Fibroblast of lung (primary cell): Measurements from ENCODE around the gene CYP4V2. TPM values are rescaled to one million over a fixed set of nuclear protein-coding genes. Genes with fewer than 3 reads are reported as not detected.

Experiments
- DNase-seq, 2 donors: peaks; one replicate each; pipeline versions ENCODE4 v3.0.0 to v3.0.0-alpha.2; 2010; ENCODE audit warnings: low read depth in 2 of 2
- H2AFZ ChIP-seq: 2 replicates; pipeline ENCODE4 v1.5.1; 2012; ENCODE audit warnings: low read length, control low read depth, inconsistent platforms
- H3K27ac ChIP-seq: 2 replicates; pipeline ENCODE4 v1.5.1; 2011; ENCODE audit warnings: low read length, control low read depth; ENCODE audit not compliant: insufficient read depth
- H3K27me3 ChIP-seq: 2 replicates; pipeline ENCODE4 v1.5.1; 2011; ENCODE audit warnings: mild to moderate bottlenecking, low read length; ENCODE audit not compliant: control insufficient read depth, insufficient read depth
- H3K36me3 ChIP-seq: 2 replicates; pipeline ENCODE4 v1.5.1; 2011; ENCODE audit warnings: low read length; ENCODE audit not compliant: control insufficient read depth, insufficient read depth
- H3K4me1 ChIP-seq: 2 replicates; pipeline ENCODE4 v1.5.1; 2011; ENCODE audit warnings: low read length; ENCODE audit not compliant: control insufficient read depth, insufficient read depth; ENCODE audit errors: extremely low read depth
- H3K4me2 ChIP-seq: 2 replicates; pipeline ENCODE4 v1.5.1; 2011; ENCODE audit warnings: low read length, control low read depth; ENCODE audit not compliant: insufficient read depth; ENCODE audit errors: extremely low read depth
- H3K4me3 ChIP-seq, 4 experiments: fragments of 200-600 bp in 1 of 4; sonication (generic) in 1 of 4; replicated peaks in 1 of 4; 2 replicates each; pipeline ENCODE4 v1.5.1; 2011 to 2016; ENCODE audit warnings: low read length in 4 of 4, low read depth in 3 of 4, mild to moderate bottlenecking in 3 of 4, control low read depth in 2 of 4, inconsistent platforms in 1 of 4, mixed read lengths in 1 of 4; ENCODE audit not compliant: insufficient read depth in 1 of 4; ENCODE audit errors: control extremely low read depth in 1 of 4
- H3K79me2 ChIP-seq: 2 replicates; pipeline ENCODE4 v1.5.1; 2012; ENCODE audit warnings: mild to moderate bottlenecking, low read length, inconsistent platforms; ENCODE audit not compliant: control insufficient read depth, insufficient read depth
- H3K9ac ChIP-seq: 2 replicates; pipeline ENCODE4 v1.5.1; 2011; ENCODE audit warnings: mild to moderate bottlenecking, low read length, control low read depth; ENCODE audit not compliant: insufficient read depth
- H3K9me3 ChIP-seq: 2 replicates; pipeline ENCODE4 v1.5.1; 2012; ENCODE audit warnings: low read depth, low read length; ENCODE audit not compliant: control insufficient read depth, insufficient read depth
- H4K20me1 ChIP-seq: 2 replicates; pipeline ENCODE4 v1.5.1; 2011; ENCODE audit warnings: low read length; ENCODE audit not compliant: control insufficient read depth, insufficient read depth; ENCODE audit errors: extremely low read depth
- EZH2 ChIP-seq: IDR thresholded peaks from 2 replicates; pipeline ENCODE4 v1.5.1; 2012; ENCODE audit warnings: low read length, control low read depth, mild to moderate bottlenecking; ENCODE audit errors: missing control alignments
- polyA plus RNA-seq, 2 donors: library from polyadenylated mRNA; depleted of rRNA in 1 of 2; stranded (reverse) in 1 of 2; unstranded in 1 of 2; fragments of >200 nt; gene quantifications; 2 replicates each; pipeline ENCODE4 v1.2.1, GENCODE V29; 2011 to 2012; ENCODE audit warnings: missing spikeins in 1 of 2
- total RNA-seq: library from RNA; depleted of rRNA; stranded (reverse); fragments of >200 nt; gene quantifications from 2 replicates; pipeline ENCODE4 v1.2.1, GENCODE V29; 2014
- TF ChIP-seq, protein P1 (sequence below), 2 donors: IDR thresholded peaks in 1 of 2; conservative IDR thresholded peaks in 1 of 2; 1 replicate in 1 of 2; 2 replicates in 1 of 2; pipeline ENCODE4 v1.5.1; 2011 to 2012; ENCODE audit warnings: low read length in 2 of 2, control low read depth in 1 of 2, inconsistent platforms in 1 of 2, low read depth in 1 of 2, mild to moderate bottlenecking in 1 of 2

The CYP4V2 gene
- total and polyA plus RNA-seq, 2 donors (not counting 1 experiment from before 2014, with no cell fraction given) = 17.2 to 37.8 TPM

DNA sequence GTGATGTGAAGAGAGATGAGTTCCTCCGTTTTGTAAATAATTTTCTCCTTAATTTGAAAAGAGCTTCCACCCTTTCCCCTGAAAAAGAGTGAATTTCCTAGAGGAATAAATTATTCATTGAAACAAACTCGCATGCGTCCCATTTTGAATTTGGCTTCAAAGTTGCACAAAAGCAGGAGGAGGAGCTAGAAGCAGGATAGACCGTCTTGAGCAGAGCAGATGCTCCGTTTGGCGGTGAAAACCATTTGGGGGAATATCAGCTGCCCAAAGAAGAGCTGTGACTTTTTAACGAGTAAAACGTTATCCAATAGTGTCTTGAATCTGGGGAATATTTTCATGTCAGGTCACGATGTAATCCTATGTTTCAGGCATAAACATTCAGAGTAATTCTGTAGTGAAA, 44.9 kb upstream of the CYP4V2 start:
- no peak for DNase-seq
- Histone ChIP-seq H3K4me1 (peaks cover 2% of the 10 kb centered on the region), H3K27me3 (no peaks in the 10 kb centered on the region), H3K4me2 (no peak overlapping the region), H3K79me2 (no peaks in the 10 kb centered on the region), H3K9ac (no peak overlapping the region), H3K9me3 (no peaks in the 10 kb centered on the region), H4K20me1 (no peaks in the 10 kb centered on the region), H3K4me3 (no peak overlapping the region), H2AFZ (no peak overlapping the region), H3K36me3 (no peaks in the 10 kb centered on the region), H3K27ac (no peak overlapping the region)
- TF ChIP-seq, protein P1, sequence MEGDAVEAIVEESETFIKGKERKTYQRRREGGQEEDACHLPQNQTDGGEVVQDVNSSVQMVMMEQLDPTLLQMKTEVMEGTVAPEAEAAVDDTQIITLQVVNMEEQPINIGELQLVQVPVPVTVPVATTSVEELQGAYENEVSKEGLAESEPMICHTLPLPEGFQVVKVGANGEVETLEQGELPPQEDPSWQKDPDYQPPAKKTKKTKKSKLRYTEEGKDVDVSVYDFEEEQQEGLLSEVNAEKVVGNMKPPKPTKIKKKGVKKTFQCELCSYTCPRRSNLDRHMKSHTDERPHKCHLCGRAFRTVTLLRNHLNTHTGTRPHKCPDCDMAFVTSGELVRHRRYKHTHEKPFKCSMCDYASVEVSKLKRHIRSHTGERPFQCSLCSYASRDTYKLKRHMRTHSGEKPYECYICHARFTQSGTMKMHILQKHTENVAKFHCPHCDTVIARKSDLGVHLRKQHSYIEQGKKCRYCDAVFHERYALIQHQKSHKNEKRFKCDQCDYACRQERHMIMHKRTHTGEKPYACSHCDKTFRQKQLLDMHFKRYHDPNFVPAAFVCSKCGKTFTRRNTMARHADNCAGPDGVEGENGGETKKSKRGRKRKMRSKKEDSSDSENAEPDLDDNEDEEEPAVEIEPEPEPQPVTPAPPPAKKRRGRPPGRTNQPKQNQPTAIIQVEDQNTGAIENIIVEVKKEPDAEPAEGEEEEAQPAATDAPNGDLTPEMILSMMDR (conservative IDR thresholded peaks at IDR 0.05 in 1 of 2, IDR thresholded peaks at IDR 0.05 in 1 of 2; ENCODE audit: low read depth in 1 of 2, low read length in 2 of 2) = no peak
- no peak for TF ChIP-seq EZH2

DNA sequence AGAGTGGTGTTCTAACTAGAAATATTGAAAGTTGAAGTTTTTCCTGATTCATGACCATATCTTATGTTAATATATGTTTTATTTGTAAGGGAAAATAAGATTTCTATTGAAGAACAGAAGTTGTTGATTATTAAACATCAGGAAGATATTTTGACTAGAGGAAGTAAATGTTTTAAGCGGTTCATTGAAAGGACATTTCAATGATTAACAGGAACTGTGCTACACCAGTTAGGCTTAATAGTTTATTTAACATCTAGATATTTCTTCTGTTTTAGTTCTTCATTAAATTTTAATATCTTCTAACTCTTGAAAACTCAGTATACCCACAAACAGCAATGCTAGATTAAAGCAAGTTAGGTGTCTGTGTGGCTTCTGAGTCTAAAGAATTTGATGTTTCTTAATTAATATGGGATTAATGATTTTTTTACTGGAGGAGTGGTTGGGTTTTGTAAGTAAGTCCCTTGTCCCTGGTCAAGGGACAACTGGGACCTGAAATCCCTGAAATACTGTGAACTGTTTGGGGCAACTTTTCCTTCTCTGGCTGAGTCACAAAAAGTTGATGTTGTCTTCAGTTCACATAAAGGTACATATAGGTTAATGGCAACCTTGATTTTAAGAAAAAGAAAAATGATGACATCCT, 42.9 kb upstream of the CYP4V2 start:
- Histone ChIP-seq H3K4me3 (no peak overlapping the region), H3K4me1 (peaks cover 2% of the 10 kb centered on the region), H2AFZ (no peak overlapping the region), H3K27ac (no peak overlapping the region), H3K27me3 (no peaks in the 10 kb centered on the region), H3K9ac (no peak overlapping the region), H3K9me3 (no peaks in the 10 kb centered on the region), H3K4me2 (no peak overlapping the region), H3K79me2 (no peaks in the 10 kb centered on the region), H4K20me1 (no peaks in the 10 kb centered on the region), H3K36me3 (no peaks in the 10 kb centered on the region)
- DNase-seq = no peak
- TF ChIP-seq, protein P1 (conservative IDR thresholded peaks at IDR 0.05 in 1 of 2, IDR thresholded peaks at IDR 0.05 in 1 of 2; ENCODE audit: low read depth in 1 of 2, low read length in 2 of 2) = no peak
- no peak for TF ChIP-seq EZH2

DNA sequence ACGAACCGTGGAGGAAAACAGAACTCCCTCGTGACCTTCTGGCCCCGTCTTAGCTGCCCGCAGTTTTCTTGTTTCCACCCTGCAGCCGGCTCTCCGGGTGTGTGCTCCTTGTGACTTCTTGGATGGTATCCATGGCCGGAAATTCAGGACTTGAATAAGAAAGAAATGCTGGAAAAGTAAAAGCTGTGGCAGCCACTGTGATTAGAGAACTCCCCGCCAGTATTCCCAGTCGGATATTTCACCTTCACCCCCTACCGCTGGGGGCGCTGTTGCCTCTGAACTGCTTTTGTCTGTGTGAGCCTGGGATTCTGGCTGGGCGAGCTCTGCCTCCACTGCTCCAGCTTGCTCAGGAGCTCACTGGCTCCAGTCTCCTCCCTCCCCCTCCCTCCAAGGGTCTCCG, 41.5 kb upstream of the CYP4V2 start:
- no peaks in the 10 kb centered on the region for H3K79me2 ChIP-seq
- no peak overlapping the region for H3K9ac ChIP-seq
- peak overlapping the region; percentile 60 for H2AFZ ChIP-seq
- no peak overlapping the region for H3K27ac ChIP-seq
- H4K20me1 ChIP-seq = no peaks in the 10 kb centered on the region
- H3K36me3 ChIP-seq = no peaks in the 10 kb centered on the region
- H3K4me1 ChIP-seq = peaks cover 2% of the 10 kb centered on the region
- DNase-seq = peak in 1 of 2 donors; percentile 53
- peak overlapping the region in 1 of 4 experiments; percentile 19 for H3K4me3 ChIP-seq
- no peaks in the 10 kb centered on the region for H3K9me3 ChIP-seq
- TF ChIP-seq, protein P1 (conservative IDR thresholded peaks at IDR 0.05 in 1 of 2, IDR thresholded peaks at IDR 0.05 in 1 of 2; ENCODE audit: low read depth in 1 of 2, low read length in 2 of 2) = peak; percentile 43 to 49
- no peak for TF ChIP-seq EZH2
- no peak overlapping the region for H3K4me2 ChIP-seq
- no peaks in the 10 kb centered on the region for H3K27me3 ChIP-seq
